HCT116 (cell line): ENCODE results near the gene ARHGEF16. TPM values are rescaled to one million over a fixed set of nuclear protein-coding genes. Genes with fewer than 3 reads are reported as not detected.

Experiments used
- ATAC-seq: fragments of 200-7000 bp; cut with Tn5 transposase; 2 replicates; pipeline ENCODE4 v1.9.1; 2020; ENCODE audit warnings: mild to moderate bottlenecking, moderate library complexity
- BruUV-seq: library from RNA; stranded (reverse); fragments of 400-500 nt; replicated peaks from 2 replicates; lab custom pipeline; 2021; lab: Mats Ljungman, UMichigan
- CTCF ChIA-PET: fragments of 300-600 bp; sonication (Branson Sonifier 250); formaldehyde crosslinking; loops from one replicate; lab custom pipeline; 2021; ENCODE audit warnings: antibody characterized with exemption; lab: Charles Lee
- POLR2A ChIA-PET: fragments of 300-600, 350-600 bp; sonication (Branson Sonifier 250); formaldehyde crosslinking; loops from one replicate; lab custom pipeline; 2021; ENCODE audit warnings: antibody characterized with exemption; lab: Charles Lee
- RAD21 ChIA-PET, 2 experiments: fragments of 300-600 bp; sonication (Branson Sonifier 250); formaldehyde crosslinking; loops; one replicate each; lab custom pipeline; 2023; ENCODE audit warnings: low total read pairs in 2 of 2; ENCODE audit not compliant: uncharacterized antibody in 2 of 2, unreplicated experiment in 2 of 2, low non-redundant PET in 1 of 2; lab: Charles Lee
- DNase-seq: peaks from one replicate; pipeline ENCODE4 v3.0.0-alpha.2; 2010; ENCODE audit warnings: low read depth, low spot score
- H2AFZ ChIP-seq: fragments of 200-600 bp; shearing (Covaris generic), sonication (generic); 2 replicates; pipeline ENCODE4 v1.6.1; 2017; ENCODE audit warnings: low read depth, mixed run types, mixed read lengths, antibody characterized with exemption, low read length; ENCODE audit not compliant: poor library complexity, severe bottlenecking
- H3K27ac ChIP-seq: 2 replicates; pipeline ENCODE4 v1.5.1; 2012; ENCODE audit warnings: low read depth, low read length
- H3K27me3 ChIP-seq: fragments of 200-600 bp; sonication (generic); 2 replicates; pipeline ENCODE4 v1.6.1; 2016; ENCODE audit warnings: mixed run types, low read length, mixed read lengths; ENCODE audit not compliant: insufficient read depth
- H3K36me3 ChIP-seq, 2 experiments: fragments of 200-500 bp in 1 of 2; fragments of 200-600 bp in 1 of 2; sonication (Bioruptor generic) in 1 of 2; sonication (generic) in 1 of 2; 2 replicates each; pipeline versions ENCODE4 v1.5.1 to v1.6.1; 2014 to 2016; ENCODE audit warnings: low read length in 2 of 2, inconsistent platforms in 1 of 2, mixed read lengths in 1 of 2, mixed run types in 1 of 2; ENCODE audit not compliant: insufficient read depth in 2 of 2, control insufficient read depth in 1 of 2
- H3K4me1 ChIP-seq, 2 experiments: fragments of 200-600 bp in 1 of 2; sonication (generic) in 1 of 2; 2 replicates each; pipeline versions ENCODE4 v1.5.1 to v1.6.1; 2012 to 2017; ENCODE audit warnings: low read length in 2 of 2, inconsistent platforms in 1 of 2, mild to moderate bottlenecking in 1 of 2, mixed read lengths in 1 of 2, mixed run types in 1 of 2, moderate library complexity in 1 of 2; ENCODE audit not compliant: insufficient read depth in 2 of 2, control insufficient read depth in 1 of 2
- H3K4me2 ChIP-seq: fragments of 200-600 bp; sonication (generic); 2 replicates; pipeline ENCODE4 v1.6.1; 2017; ENCODE audit warnings: mixed run types, low read length, mixed read lengths
- H3K4me3 ChIP-seq, 2 experiments: fragments of 200-600 bp in 1 of 2; sonication (generic) in 1 of 2; replicated peaks in 1 of 2; 2 replicates each; pipeline ENCODE4 v1.5.1; 2011 to 2016; ENCODE audit warnings: low read length in 2 of 2, control low read depth in 1 of 2, low read depth in 1 of 2, mild to moderate bottlenecking in 1 of 2, mixed read lengths in 1 of 2, mixed run types in 1 of 2
- H3K79me2 ChIP-seq: fragments of 200-600 bp; sonication (generic); 2 replicates; pipeline ENCODE4 v1.6.1; 2017; ENCODE audit warnings: mild to moderate bottlenecking, mixed run types, low read length, moderate library complexity, mixed read lengths; ENCODE audit not compliant: insufficient read depth
- H3K9ac ChIP-seq: fragments of 200-600 bp; sonication (generic); 2 replicates; pipeline ENCODE4 v1.6.1; 2016; ENCODE audit warnings: low read length, mixed read lengths
- H3K9me2 ChIP-seq: fragments of 200-600 bp; sonication (generic), shearing (Covaris generic); 2 replicates; pipeline ENCODE4 v1.6.1; 2017; ENCODE audit warnings: mixed run types, mild to moderate bottlenecking, moderate library complexity; ENCODE audit not compliant: insufficient read depth
- H3K9me3 ChIP-seq, 2 experiments: fragments of 200-500 bp in 1 of 2; fragments of 200-600 bp in 1 of 2; sonication (Bioruptor generic) in 1 of 2; sonication (generic) in 1 of 2; 2 replicates each; pipeline ENCODE4 v1.6.1; 2014 to 2017; ENCODE audit warnings: low read length in 2 of 2, mixed read lengths in 2 of 2, inconsistent platforms in 1 of 2, low read depth in 1 of 2, mild to moderate bottlenecking in 1 of 2, mixed run types in 1 of 2, moderate library complexity in 1 of 2; ENCODE audit not compliant: control insufficient read depth in 1 of 2, insufficient read depth in 1 of 2
- H4K20me1 ChIP-seq: fragments of 200-600 bp; sonication (generic), shearing (Covaris generic); 2 replicates; pipeline ENCODE4 v1.6.1; 2017; ENCODE audit warnings: mixed run types, mild to moderate bottlenecking, moderate library complexity; ENCODE audit not compliant: insufficient read depth
- EGR1 ChIP-seq: IDR thresholded peaks from 2 replicates; pipeline ENCODE4 v1.6.1; 2012; ENCODE audit warnings: low read depth
- EZH2 ChIP-seq: fragments of 200-600 bp; sonication (generic); IDR thresholded peaks from 2 replicates; pipeline ENCODE4 v1.6.1; 2017; ENCODE audit warnings: antibody characterized with exemption, mixed run types
- EZH2phosphoT487 ChIP-seq: fragments of 200-600 bp; IDR thresholded peaks from 2 replicates; pipeline ENCODE4 v1.6.1; 2018; ENCODE audit warnings: antibody characterized with exemption, borderline replicate concordance
- SP1 ChIP-seq: IDR thresholded peaks from 2 replicates; pipeline ENCODE4 v1.6.1; 2012; ENCODE audit warnings: low read depth
- ZFX ChIP-seq: fragments of 450-650 bp; IDR thresholded peaks from 2 replicates; pipeline ENCODE4 v1.6.1; 2017
- ZNF274 ChIP-seq: fragments of 200-500 bp; sonication (Bioruptor generic); IDR thresholded peaks from 2 replicates; pipeline ENCODE4 v1.6.1; 2014; ENCODE audit warnings: mild to moderate bottlenecking, low read depth, low read length, inconsistent platforms
- intact Hi-C: fragments of 100-400 bp; cut with micrococcal nuclease; formaldehyde crosslinking; loops from 2 replicates; pipeline ENCODE4 v1.10.0; 2022
- total RNA-seq: library from RNA; stranded (reverse); gene quantifications from one replicate; pipeline ENCODE4 v1.2.1, GENCODE V29; 2021; ENCODE audit not compliant: unreplicated experiment
- TF ChIP-seq, protein P1 (sequence below): IDR thresholded peaks from 2 replicates; pipeline ENCODE4 v1.6.1; 2011; ENCODE audit warnings: mild to moderate bottlenecking, low read length, moderate library complexity; ENCODE audit not compliant: insufficient replicate concordance; ENCODE audit errors: extremely low read depth
- TF ChIP-seq, protein P2 (sequence below): IDR thresholded peaks from 2 replicates; pipeline ENCODE4 v1.6.1; 2012
- TF ChIP-seq, protein P3 (sequence below): IDR thresholded peaks from 2 replicates; pipeline ENCODE4 v1.6.1; 2012

ARHGEF16 gene
- total RNA-seq, 1 experiment from 2014 or later, result 37.4 TPM

DNA sequence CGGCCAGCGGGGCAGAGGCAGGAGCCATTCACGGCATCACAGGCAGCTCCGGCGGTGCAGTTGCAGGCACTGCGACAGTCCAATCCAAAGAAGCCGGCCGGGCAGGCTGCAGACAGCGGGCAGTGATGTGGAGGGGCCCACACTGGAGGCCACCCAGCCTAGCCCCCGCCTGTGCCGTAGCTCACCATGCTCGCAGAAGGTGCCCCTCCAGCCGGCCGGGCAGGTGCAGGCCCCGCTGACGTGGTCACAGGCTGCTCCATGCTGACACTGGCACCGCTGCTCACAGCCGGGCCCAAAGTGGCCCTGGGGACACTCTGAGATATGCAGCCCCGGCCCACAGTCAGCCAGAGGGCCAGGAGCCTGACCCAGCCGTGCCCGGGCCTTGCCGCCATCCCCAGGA lies 45.1 kb downstream of the ARHGEF16 start (continued):
- TF ChIP-seq, protein P1, sequence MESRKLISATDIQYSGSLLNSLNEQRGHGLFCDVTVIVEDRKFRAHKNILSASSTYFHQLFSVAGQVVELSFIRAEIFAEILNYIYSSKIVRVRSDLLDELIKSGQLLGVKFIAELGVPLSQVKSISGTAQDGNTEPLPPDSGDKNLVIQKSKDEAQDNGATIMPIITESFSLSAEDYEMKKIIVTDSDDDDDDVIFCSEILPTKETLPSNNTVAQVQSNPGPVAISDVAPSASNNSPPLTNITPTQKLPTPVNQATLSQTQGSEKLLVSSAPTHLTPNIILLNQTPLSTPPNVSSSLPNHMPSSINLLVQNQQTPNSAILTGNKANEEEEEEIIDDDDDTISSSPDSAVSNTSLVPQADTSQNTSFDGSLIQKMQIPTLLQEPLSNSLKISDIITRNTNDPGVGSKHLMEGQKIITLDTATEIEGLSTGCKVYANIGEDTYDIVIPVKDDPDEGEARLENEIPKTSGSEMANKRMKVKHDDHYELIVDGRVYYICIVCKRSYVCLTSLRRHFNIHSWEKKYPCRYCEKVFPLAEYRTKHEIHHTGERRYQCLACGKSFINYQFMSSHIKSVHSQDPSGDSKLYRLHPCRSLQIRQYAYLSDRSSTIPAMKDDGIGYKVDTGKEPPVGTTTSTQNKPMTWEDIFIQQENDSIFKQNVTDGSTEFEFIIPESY, result no peak
- TF ChIP-seq, protein P2, sequence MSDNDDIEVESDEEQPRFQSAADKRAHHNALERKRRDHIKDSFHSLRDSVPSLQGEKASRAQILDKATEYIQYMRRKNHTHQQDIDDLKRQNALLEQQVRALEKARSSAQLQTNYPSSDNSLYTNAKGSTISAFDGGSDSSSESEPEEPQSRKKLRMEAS, result no peak
- TF ChIP-seq EZH2 (no peak), ZFX (no peak), SP1 (no peak), EZH2phosphoT487 (no peak), EGR1 (no peak)

DNA sequence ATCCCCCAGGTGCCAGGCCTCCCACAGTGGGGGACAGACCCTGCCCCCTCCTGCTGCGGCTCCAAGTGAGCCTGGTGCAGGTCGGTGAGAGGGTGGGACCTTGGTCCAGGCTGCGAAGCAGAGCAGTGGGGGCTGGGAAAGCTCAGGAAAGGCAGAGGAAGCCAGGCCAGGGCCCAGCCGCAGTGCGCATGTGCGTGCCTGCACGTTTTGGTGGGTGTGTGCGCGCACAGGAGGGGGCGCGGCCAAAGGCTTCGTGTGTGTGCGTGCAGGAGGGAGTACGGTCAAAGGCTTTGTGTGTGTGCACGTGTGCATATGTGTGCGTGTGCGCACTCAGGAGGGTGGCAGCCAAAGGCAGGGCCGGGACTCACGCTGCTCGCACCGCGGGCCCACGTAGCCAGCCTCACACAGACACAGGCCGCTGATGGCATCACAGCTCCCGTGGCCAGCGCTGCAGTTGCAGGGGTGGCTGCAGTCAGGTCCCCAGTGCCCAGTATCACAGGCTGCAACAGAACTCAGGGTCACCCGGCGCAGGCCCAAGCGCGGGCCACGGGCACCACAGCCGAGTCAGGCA lies 45.9 kb downstream of the ARHGEF16 start:
- H3K79me2 ChIP-seq, result no peaks in the 10 kb centered on the region
- no peak for DNase-seq
- no peak for ATAC-seq
- TF ChIP-seq ZNF274, result no peak
- TF ChIP-seq, protein P3, sequence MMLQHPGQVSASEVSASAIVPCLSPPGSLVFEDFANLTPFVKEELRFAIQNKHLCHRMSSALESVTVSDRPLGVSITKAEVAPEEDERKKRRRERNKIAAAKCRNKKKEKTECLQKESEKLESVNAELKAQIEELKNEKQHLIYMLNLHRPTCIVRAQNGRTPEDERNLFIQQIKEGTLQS, result no peak
- no TSS peak for BruUV-seq
- no peaks in the 10 kb centered on the region for H3K9me3 ChIP-seq
- ChIA-PET CTCF (no interaction called here), POLR2A (no interaction called here), RAD21 (no interaction called here)
- intact Hi-C loops, result no loop called here
- H3K4me3 ChIP-seq, result no peak overlapping the region
- no peak overlapping the region for H3K9ac ChIP-seq
- no peaks in the 10 kb centered on the region for H3K9me2 ChIP-seq
- peaks cover 6 to 27% of the 10 kb centered on the region in 2 experiments; a peak in 2 of 4 replicates for H3K4me1 ChIP-seq
- H4K20me1 ChIP-seq, result no peaks in the 10 kb centered on the region
- no peaks in the 10 kb centered on the region for H3K27me3 ChIP-seq
- no peak overlapping the region for H3K27ac ChIP-seq
- H2AFZ ChIP-seq, result no peak overlapping the region
- H3K36me3 ChIP-seq, result no peaks in the 10 kb centered on the region
- H3K4me2 ChIP-seq, result no peak overlapping the region
